ENCODE results near the gene ATP6V0A1. TPM values are rescaled to one million over a fixed set of nuclear protein-coding genes. Genes with fewer than 3 reads are reported as not detected.

The ATP6V0A1 gene
- total RNA-seq, 2 donors from 2014 or later, result 63.2 to 95.6 TPM

DNA sequence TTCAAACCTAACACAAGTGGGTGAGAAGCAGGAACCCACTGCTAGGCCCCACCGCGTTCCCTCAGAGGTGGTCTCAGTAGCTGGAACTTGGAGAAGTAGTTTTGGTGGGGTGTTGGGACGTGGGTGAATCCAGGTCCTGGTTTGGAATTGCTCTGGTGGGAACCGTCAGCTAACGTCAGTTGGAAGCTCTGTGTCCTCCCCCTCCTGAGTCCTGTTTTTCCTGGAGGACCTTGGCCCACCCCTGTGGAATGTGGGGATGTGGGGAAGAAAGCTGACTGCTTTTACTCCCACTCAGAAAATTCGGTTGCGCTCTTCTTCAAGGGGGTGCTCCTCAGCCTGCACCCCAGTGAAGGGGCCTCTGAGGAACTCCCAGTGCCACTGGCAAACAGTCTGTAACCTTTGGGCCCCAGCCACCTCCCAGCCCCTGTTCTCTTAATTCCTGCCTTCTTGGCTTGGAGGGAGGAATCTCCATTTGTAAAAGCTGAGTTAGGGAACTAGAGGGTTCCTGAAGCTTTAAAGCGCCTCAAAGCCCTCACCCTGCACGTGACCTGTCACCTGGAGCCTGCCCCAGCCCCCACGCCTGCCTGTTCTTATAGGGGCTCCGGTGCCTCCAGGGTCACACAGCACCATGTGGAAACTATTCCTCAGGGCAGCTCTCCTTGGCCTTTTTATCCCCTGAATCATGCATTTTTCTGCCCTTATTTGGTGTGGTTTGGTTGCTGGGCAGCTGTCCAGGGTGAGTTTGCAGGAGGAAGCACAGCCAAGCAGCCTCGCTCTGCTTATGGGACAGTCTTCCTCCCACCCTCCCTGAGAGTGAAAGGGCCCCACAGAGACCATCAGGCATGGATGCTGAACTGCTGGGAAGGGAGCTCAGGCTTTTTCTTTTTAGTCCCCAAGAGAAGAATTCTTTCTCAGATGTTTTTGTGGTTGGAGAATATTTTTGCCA, 61.1 kb downstream of the ATP6V0A1 start:
- no peaks in the 10 kb centered on the region for H3K36me3 ChIP-seq
- ATAC-seq (ENCODE audit: insufficient number of reproducible peaks, low FRiP score, low read depth), result peak; percentile 55
- DNase-seq (ENCODE audit: low spot score), result peak; percentile 93
- H3K4me3 ChIP-seq, result peak overlapping the region; percentile 50
- TF ChIP-seq CTCF (IDR thresholded peaks at IDR 0.05), result no peak
- peaks cover 68 to 92% of the 10 kb centered on the region in 2 donors for H3K4me1 ChIP-seq (ENCODE audit: control insufficient read depth in 1 of 2, low read depth in 2 of 2)
- H3K9me3 ChIP-seq, result no peaks in the 10 kb centered on the region
- H3K27me3 ChIP-seq (replicated peaks; ENCODE audit: insufficient read depth), result no peaks in the 10 kb centered on the region
- H3K27ac ChIP-seq, result peak overlapping the region; percentile 96

- Histone ChIP-seq H3K4me1 (ENCODE audit: control insufficient read depth in 1 of 2, low read depth in 2 of 2) (peaks cover 68 to 99% of the 10 kb centered on the region in 2 donors), H3K27ac (peak overlapping the region; percentile 96), H3K9me3 (no peaks in the 10 kb centered on the region), H3K36me3 (no peaks in the 10 kb centered on the region), H3K4me3 (peak overlapping the region; percentile 50), H3K27me3 (replicated peaks; ENCODE audit: insufficient read depth) (no peaks in the 10 kb centered on the region)
- DNase-seq (ENCODE audit: low spot score) (no peak), ATAC-seq (ENCODE audit: insufficient number of reproducible peaks, low FRiP score, low read depth) (no peak)
- TF ChIP-seq CTCF (IDR thresholded peaks at IDR 0.05), result no peak
Measured at GRCh38 chr17:42520540-42520951, 61.9 kb downstream of the ATP6V0A1 start.

GRCh38 chr17:42521036-42521435, 62.4 kb downstream of the ATP6V0A1 start:
- Histone ChIP-seq H3K9me3 (no peaks in the 10 kb centered on the region), H3K4me1 (ENCODE audit: control insufficient read depth in 1 of 2, low read depth in 2 of 2) (peaks cover 68 to 99% of the 10 kb centered on the region in 2 donors), H3K27ac (peak overlapping the region; percentile 96), H3K4me3 (peak overlapping the region; percentile 50), H3K27me3 (replicated peaks; ENCODE audit: insufficient read depth) (no peaks in the 10 kb centered on the region), H3K36me3 (no peaks in the 10 kb centered on the region)
- TF ChIP-seq CTCF (IDR thresholded peaks at IDR 0.05), result no peak
- DNase-seq (ENCODE audit: low spot score), result no peak
- no peak for ATAC-seq (ENCODE audit: insufficient number of reproducible peaks, low FRiP score, low read depth)

GRCh38 chr17:42521666-42522262, 63.1 kb downstream of the ATP6V0A1 start:
- DNase-seq (ENCODE audit: low spot score) (no peak), ATAC-seq (ENCODE audit: insufficient number of reproducible peaks, low FRiP score, low read depth) (no peak)
- no peaks in the 10 kb centered on the region for H3K36me3 ChIP-seq
- H3K9me3 ChIP-seq, result no peaks in the 10 kb centered on the region
- H3K27me3 ChIP-seq (replicated peaks; ENCODE audit: insufficient read depth), result no peaks in the 10 kb centered on the region
- TF ChIP-seq CTCF (IDR thresholded peaks at IDR 0.05), result no peak
- H3K27ac ChIP-seq, result peak overlapping the region; percentile 96
- peak overlapping the region; percentile 50 for H3K4me3 ChIP-seq
- peaks cover 65 to 99% of the 10 kb centered on the region in 2 donors for H3K4me1 ChIP-seq (ENCODE audit: control insufficient read depth in 1 of 2, low read depth in 2 of 2)

DNA sequence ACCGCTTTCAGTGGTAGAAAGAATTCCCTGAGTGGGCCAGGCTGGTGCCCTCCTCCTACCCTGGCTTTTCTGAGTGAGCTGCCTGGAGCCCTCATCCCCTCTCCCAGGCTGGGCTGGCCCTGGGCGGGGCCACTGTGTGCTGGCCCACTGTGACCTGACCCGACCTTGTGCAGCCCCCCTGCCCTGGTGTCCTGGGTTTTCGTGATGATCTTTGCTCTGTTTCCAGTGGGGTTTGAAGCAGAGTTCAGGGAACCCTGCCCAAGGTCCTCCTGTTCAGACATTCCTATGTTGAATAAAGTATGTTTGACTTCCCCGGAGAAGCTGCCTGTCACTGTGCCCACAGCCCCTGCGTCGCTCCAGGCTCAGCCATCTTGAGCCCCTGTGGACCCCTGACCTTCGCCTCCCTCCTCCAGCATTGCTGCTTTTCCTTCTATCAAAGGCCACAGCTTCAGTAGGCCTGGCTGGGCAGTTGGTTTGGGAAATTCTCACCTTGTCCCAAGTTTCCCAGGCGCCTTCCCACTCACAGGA, 63.6 kb downstream of the ATP6V0A1 start:
- no peak overlapping the region for H3K4me3 ChIP-seq
- no peak for ATAC-seq (ENCODE audit: insufficient number of reproducible peaks, low FRiP score, low read depth)
- peaks cover 59 to 99% of the 10 kb centered on the region in 2 donors for H3K4me1 ChIP-seq (ENCODE audit: control insufficient read depth in 1 of 2, low read depth in 2 of 2)
- DNase-seq (ENCODE audit: low spot score), result no peak
- no peaks in the 10 kb centered on the region for H3K36me3 ChIP-seq
- no peaks in the 10 kb centered on the region for H3K27me3 ChIP-seq (replicated peaks; ENCODE audit: insufficient read depth)
- H3K27ac ChIP-seq, result peak overlapping the region; percentile 96
- H3K9me3 ChIP-seq, result no peaks in the 10 kb centered on the region
- no peak for TF ChIP-seq CTCF (IDR thresholded peaks at IDR 0.05)

All from thoracic aorta (tissue), 2 donors.